GM21447 (cell line): ENCODE measurements around the gene COPA.

Experiments
- ATAC-seq: cut with Tn5 transposase; IDR thresholded peaks from one replicate; pipeline ENCODE4 v1.9.1; 2021; ENCODE audit not compliant: unreplicated experiment

Gene COPA

DNA sequence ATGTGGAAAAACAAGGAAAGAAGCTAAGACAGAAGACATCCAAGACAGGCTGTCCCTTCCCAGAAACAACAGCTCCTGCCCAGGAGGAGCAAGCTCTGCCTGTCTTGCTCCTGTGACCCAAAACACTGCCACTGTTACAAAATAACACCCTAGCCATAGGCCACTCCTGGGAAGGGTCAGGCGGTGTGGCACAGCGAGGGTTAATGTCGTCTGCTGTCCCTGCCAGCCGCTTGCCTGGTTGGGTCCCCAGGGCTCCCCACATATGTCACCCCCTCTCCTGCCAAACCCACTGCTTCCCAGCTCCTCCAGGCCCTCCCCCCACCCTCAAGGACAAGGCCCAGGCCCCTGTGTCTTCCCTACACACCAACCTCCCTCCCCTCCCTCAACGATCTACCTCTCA is 20.0 kb upstream of the COPA start:
- no peak for ATAC-seq

GRCh38 chr1:160362168-160362957 is 19.3 kb upstream of the COPA start:
- ATAC-seq = no peak

DNA sequence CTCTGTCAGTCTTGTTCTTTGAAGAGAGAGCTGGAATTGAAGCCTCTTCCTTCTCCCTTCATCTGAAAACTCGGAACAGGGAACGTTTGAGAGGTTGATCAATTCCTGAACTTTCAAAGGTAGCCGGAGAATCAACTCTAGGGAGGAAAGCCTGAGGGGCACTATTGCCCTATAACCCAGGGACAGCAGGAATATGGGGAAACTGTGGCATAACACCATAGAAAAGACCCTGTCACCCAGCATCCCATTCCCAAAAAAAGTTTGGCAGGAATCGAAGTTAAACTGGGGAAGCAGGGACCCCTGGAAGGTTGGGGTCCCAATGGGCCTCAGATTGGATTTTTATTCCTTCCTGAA is 18.7 kb upstream of the COPA start:
- no peak for ATAC-seq

- ATAC-seq = no peak
Observed at GRCh38 chr1:160361199-160361598, 18.1 kb upstream of the COPA start.

DNA sequence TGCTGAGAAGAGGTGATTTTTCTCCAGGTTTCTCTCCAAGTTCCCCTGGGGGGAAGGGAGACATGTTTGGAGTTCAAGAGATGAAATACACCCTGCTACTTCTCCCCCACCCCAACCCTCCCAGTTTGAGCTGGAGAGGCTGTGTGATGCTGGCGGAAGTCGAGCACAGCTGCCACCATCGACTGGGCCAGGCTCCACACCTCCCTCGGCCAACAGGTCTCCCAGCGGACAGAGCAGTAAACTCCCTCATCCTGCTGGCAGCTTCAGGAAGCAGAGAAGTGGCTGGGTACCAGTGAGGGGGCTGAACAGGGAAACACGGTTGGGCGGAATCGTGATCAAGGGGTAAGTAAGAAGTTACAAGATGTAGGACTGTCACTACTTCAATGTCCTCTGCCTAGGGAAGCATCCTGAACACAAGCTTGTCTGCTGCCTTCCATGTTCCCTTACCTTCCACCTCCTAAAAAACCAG is 17.2 kb upstream of the COPA start:
- no peak for ATAC-seq

GRCh38 chr1:160359559-160360226 is 16.6 kb upstream of the COPA start:
- ATAC-seq = no peak

- ATAC-seq = no peak
Observed at GRCh38 chr1:160358073-160358472, 15.0 kb upstream of the COPA start.

GRCh38 chr1:160357286-160358002 is 14.4 kb upstream of the COPA start:
- no peak for ATAC-seq

DNA sequence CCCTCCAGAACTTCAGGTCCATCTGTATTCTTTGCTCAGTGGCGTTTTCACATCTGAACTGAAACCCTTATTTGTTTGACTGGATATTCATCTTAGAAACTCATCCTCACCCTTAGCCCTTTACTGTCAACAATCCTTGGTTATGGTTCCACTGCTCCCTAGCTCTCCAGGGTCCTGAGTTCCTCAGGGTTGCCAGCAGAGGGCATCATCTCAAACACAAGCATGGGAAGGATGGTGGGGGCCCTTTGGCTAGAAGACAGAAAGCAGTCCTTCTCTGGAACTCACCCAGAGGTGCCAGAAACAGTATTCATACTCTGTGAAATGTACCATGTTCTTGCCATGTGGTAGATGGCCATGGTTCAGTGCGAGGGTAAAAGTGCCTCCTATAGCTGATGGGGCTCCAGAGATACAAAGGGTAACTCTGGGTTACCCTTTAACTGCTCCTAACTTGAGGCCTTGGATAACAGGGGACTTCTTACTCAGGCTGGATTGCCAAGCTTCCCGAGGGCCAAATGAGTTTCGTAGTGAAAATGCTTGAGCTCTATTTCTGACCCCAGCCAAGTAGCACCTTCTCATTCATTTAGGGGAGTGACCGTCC is 11.4 kb upstream of the COPA start:
- ATAC-seq = no peak

GRCh38 chr1:160353223-160353622 is 10.2 kb upstream of the COPA start:
- ATAC-seq = no peak

GRCh38 chr1:160352555-160352954 is 9.5 kb upstream of the COPA start:
- ATAC-seq = no peak

DNA sequence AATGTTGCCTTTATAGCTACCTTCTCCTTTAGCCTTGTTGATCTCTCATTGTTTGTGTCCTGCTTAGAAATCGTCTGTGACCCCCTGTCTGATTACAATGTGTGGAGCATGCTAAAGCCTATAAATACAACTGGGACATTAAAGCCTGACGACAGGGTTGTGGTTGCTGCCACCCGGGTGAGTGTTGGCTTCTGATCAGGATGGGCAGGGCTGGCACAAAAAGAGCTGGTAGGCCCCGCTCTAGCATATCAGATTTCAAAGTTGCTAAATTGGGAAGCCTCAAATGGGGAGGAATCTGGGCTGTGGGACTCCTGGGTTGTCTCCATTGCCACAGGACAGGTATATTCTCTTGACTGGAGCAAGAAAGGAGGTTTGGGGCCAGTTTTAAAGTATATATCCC is 8.6 kb upstream of the COPA start:
- no peak for ATAC-seq

DNA sequence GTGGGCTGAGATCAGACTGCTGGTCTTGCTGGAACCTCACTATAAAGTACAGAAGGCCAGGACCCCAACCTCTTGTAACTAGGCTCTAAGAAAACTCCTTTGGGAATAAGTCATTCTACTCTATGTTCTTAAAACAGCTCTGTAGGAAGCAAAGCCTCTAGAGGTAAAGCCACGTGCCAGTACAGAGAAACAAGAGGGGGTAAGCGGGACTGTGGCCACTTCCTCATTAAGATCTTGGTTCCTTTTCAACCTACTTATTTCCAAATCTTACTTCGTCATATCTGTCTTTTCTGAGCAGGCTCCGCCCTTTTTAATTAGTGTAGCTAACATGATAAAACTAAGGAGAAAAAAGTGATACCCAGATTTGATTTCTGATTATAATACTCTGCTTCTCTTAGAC is 3.9 kb upstream of the COPA start:
- ATAC-seq = no peak

DNA sequence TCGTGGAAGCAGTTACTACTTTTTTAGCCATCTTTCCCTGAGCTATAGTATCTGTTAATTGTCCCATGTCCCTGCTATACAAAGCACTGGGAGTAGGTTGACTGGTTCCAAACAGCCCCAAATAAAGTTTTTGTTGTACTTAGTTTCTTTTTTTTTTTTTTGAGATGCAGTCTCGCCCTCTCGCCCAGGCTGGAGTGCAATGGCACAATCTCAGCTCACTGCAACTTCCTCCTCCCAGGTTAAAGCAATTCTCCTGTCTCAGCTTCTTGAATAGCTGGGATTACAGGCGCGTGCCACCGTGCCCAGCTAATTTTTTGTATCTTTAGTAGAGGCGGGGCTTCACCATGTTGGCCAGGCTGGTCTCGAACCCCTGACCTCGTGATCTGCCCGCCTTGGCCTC is 3.4 kb upstream of the COPA start:
- ATAC-seq = no peak

DNA sequence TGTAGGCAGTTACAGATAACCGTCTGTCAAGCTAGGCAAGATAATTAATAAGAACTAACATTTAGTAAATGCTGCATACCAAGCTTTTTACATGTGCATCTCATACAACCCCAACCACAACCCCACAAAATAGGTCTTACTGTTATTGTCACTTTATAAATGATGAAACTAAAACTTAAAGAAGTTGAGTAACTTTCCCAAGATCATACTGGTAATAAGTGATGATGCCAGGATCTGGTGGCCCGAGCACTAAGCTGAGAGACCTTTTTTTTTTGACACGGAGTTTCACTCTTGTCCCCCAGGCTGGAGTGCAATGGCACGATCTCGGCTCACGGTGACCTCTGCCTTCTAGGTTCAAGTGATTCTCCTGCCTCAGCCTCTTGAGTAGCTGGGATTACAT is 1.9 kb upstream of the COPA start:
- ATAC-seq = no peak

GRCh38 chr1:160344241-160344640 is 1.2 kb upstream of the COPA start:
- ATAC-seq = no peak

- no peak for ATAC-seq
Observed at GRCh38 chr1:160342526-160342925, 524 bp downstream of the COPA start.

- ATAC-seq = no peak
Observed at GRCh38 chr1:160340866-160341265, 2.2 kb downstream of the COPA start.

DNA sequence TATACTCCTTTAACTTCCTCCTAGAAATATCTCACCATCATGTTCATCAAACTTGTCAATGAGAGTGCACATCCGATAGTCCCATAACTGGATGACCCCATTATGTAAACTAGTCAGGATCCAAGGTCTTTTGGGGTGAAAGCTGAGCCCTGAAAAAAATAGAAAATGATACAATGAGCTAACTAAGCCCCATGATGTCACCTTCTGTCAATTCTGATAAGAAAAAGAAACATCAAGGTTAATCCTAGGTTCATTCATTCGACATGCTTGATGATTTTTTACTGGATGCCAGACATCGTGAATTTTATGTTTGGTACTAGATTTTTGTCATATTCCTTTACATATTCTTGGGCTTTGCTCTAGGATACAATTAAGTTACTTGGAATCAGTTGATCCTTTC is 2.9 kb downstream of the COPA start:
- ATAC-seq = no peak

- no peak for ATAC-seq
Observed at GRCh38 chr1:160338580-160338979, 4.5 kb downstream of the COPA start.

DNA sequence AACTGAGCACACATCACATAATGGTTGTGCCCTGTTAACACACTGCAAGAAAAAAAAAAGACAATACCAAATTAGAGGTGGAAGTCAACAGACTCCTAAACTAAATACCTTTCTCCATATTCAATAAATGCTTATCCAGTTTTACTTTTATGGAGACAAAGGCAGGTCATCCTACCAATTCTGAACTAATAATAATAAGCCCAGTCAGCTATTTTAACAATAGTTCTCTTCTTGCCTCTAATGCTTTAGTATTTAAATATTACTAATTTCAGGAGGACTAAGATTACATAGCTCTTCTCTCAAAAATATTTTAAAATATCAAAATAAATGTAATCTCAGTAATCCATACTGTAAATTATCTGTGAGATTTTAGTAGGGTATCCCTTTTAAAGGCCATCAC is 10.5 kb downstream of the COPA start:
- ATAC-seq = no peak

DNA sequence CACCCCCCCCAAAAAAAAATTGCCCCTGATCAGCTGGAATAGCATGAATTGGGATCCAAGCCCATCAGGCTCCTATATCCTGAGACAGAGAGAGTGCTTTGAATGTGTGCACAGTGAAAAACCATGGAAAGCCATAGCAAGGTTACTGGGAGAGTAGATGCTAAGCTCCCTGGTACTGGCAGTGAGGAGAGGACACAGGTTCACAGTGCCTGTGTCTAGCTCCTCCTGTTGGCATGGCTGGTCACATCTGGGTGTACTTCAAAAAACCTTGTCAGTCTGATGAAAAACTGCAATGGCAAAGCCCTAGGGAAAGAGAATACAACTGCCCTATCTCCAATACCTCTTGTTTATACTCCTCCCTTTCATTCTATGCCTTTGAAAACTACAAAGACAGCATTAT is 12.9 kb downstream of the COPA start:
- no peak for ATAC-seq
